Measurements from ENCODE around the gene VAC14. TPM values are rescaled to one million over a fixed set of nuclear protein-coding genes. Genes with fewer than 3 reads are reported as not detected.

The VAC14 gene
- polyA plus RNA-seq, 1 experiment, result 50.7 TPM

GRCh38 chr16:70678121-70678897, 122.6 kb downstream of the VAC14 start:
- POLR2A ChIA-PET, result no interaction called here
- H3K4me3 ChIP-seq (ENCODE audit: low read depth, low read length), result no peak overlapping the region
- CTCF ChIA-PET, result interaction anchor here (1.3 to 11.1 kb wide), 6 partner anchors 10 to 93 kb away, joined by 3 to 117 read pairs (median 7); no protein-coding TSS in a partner anchor
- TF ChIP-seq, protein P1, sequence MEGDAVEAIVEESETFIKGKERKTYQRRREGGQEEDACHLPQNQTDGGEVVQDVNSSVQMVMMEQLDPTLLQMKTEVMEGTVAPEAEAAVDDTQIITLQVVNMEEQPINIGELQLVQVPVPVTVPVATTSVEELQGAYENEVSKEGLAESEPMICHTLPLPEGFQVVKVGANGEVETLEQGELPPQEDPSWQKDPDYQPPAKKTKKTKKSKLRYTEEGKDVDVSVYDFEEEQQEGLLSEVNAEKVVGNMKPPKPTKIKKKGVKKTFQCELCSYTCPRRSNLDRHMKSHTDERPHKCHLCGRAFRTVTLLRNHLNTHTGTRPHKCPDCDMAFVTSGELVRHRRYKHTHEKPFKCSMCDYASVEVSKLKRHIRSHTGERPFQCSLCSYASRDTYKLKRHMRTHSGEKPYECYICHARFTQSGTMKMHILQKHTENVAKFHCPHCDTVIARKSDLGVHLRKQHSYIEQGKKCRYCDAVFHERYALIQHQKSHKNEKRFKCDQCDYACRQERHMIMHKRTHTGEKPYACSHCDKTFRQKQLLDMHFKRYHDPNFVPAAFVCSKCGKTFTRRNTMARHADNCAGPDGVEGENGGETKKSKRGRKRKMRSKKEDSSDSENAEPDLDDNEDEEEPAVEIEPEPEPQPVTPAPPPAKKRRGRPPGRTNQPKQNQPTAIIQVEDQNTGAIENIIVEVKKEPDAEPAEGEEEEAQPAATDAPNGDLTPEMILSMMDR (IDR thresholded peaks at IDR 0.05; ENCODE audit: insufficient read depth, low read depth, low read length), result no peak
- H3K36me3 ChIP-seq (ENCODE audit: control insufficient read depth, insufficient read depth, low read length), result peaks cover 69% of the 10 kb centered on the region
- DNase-seq (ENCODE audit: low read depth), result no peak
- no peaks in the 10 kb centered on the region for H3K27me3 ChIP-seq (ENCODE audit: control insufficient read depth, insufficient read depth, low read length)

DNA sequence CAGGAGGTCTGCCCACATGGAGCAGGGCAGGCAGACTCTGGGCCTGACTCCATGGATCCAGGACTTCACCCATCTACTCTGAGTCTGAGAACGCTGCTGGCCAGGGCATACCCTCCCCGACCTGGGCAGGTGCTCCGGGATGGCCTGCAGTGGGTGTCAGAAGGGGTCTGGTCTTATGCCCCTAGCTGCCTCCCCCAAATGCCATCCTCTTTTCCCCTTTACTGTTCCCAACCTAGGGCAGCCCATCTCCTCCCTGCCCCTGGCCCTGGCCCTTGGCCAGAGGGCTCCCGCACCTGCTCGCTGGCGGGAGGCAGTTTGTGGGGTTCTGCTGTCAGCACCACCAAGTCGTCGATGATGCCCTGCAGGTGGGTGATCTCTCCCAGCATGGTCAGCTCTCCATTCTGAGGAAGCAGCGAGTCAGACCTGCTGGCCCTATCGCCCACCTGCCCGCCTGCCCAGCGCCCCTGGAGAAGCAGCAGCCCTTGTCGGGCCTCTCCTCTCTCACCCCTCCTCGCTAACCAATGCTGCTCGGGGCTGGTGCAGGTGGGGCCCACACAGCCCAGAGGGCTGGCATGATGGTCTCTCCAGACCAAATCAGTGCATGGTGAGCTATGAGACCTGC, 123.3 kb downstream of the VAC14 start:
- ChIA-PET CTCF (interaction anchor here (1.9 to 11.1 kb wide), 3 partner anchors 9 to 94 kb away, joined by 7 to 117 read pairs (median 13); no protein-coding TSS in a partner anchor), POLR2A (no interaction called here)
- TF ChIP-seq, protein P1 (IDR thresholded peaks at IDR 0.05; ENCODE audit: insufficient read depth, low read depth, low read length), result no peak
- H3K27me3 ChIP-seq (ENCODE audit: control insufficient read depth, insufficient read depth, low read length), result no peaks in the 10 kb centered on the region
- DNase-seq (ENCODE audit: low read depth), result no peak
- H3K36me3 ChIP-seq (ENCODE audit: control insufficient read depth, insufficient read depth, low read length), result peaks cover 67% of the 10 kb centered on the region
- H3K4me3 ChIP-seq (ENCODE audit: low read depth, low read length), result no peak overlapping the region

DNA sequence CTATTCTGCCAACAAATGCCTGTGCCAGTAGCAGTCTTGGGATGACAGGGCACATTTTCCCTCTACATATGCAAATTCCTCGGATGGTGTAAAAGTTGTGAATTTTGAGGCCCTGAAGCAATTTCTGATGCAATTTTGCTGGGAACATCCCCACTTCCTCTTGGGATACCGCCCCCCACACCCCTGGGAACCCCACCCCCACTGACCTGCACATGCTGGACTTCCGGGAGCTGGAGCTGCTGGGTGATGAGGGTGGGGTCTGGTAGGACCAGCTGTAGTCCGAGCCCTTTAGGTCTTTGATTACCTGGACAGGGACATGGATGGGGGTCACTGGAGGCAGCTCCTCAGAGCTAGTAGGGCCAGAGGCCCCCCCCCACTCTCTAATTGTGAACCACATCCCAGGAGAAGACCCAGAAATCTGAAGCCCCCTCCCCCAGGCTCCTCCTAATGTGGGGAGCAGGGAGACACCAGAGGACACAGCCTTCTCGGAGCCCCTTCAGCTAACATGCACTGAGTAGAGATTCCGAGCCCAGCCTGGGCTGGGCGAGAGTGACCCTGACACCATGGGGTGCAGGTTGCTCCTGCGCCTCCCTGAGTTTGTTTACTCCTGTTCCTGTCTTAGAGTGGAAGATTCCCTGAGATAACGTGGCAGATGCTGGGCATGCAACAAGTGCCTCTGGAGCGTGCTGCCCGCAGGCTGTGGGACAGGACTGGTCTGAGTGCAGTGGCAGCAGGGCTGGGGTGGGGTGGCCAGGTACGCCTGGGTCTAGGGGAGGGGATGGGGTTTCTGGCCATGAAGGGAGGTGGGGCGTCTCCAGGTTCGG, 124.1 kb downstream of the VAC14 start:
- ChIA-PET CTCF (interaction anchor here (0.9 to 11.1 kb wide), 3 partner anchors 10 to 100 kb away, joined by 3 to 117 read pairs (median 5); no protein-coding TSS in a partner anchor), POLR2A (no interaction called here)
- Histone ChIP-seq H3K27me3 (ENCODE audit: control insufficient read depth, insufficient read depth, low read length) (no peaks in the 10 kb centered on the region), H3K36me3 (ENCODE audit: control insufficient read depth, insufficient read depth, low read length) (peaks cover 64% of the 10 kb centered on the region), H3K4me3 (ENCODE audit: low read depth, low read length) (no peak overlapping the region)
- TF ChIP-seq, protein P1 (IDR thresholded peaks at IDR 0.05; ENCODE audit: insufficient read depth, low read depth, low read length), result no peak
- DNase-seq (ENCODE audit: low read depth), result no peak

DNA sequence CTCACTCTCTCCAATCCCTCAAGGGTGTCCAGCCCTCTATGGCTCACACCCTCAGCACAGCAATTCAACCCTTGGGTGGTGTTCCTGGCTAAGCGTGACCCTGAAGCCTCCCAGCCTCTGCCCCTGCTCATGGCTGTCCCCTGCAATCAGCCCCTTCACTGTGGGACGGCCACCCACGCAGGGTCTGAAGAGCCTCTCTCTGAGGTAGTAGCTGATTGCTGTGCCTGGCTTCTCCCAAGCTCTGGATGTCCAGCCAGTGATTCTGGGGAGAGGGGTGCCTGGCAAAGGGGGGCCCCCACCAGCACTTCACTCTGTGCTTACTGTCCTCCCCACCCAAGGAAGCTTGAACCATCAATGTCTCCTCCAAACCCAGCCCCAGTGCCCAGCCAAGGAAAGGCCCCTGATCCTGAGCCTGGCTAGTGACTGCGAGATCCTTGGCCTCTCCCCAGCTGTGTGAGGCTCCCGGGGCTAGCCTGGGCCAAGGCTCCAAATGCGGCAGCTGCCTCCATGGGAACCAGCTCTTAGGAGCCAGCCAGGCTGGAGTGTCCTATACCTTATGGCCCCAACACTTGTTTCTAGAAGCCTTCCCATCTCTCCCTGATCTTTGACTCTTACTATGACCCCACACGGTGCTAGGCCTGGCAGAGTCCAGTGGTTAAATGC, 125.0 kb downstream of the VAC14 start:
- Histone ChIP-seq H3K4me3 (ENCODE audit: low read depth, low read length) (no peak overlapping the region), H3K36me3 (ENCODE audit: control insufficient read depth, insufficient read depth, low read length) (peaks cover 61% of the 10 kb centered on the region), H3K27me3 (ENCODE audit: control insufficient read depth, insufficient read depth, low read length) (no peaks in the 10 kb centered on the region)
- DNase-seq (ENCODE audit: low read depth), result no peak
- ChIA-PET POLR2A (no interaction called here), CTCF (interaction anchor here (0.9 to 11.1 kb wide), 3 partner anchors 11 to 101 kb away, joined by 3 to 117 read pairs (median 5); no protein-coding TSS in a partner anchor)
- TF ChIP-seq, protein P1 (IDR thresholded peaks at IDR 0.05; ENCODE audit: insufficient read depth, low read depth, low read length), result no peak
